Activated naive CD8-positive, alpha-beta T cell treated with anti-CD3 and anti-CD28 coated beads, Interleukin-2, amount 10 ng/mL, durations not matched to agents 7 days and 5 days (primary cell): ENCODE measurements around the gene THAP3. TPM values are rescaled to one million over a fixed set of nuclear protein-coding genes. Genes with fewer than 3 reads are reported as not detected.

Experiments used
- ATAC-seq: fragments of 150-1000 bp; cut with Tn5 transposase; one replicate; pipeline ENCODE4 v1.10.0; 2021; ENCODE audit warnings: low read depth, moderate library complexity
- POLR2A ChIA-PET: fragments of 350-600 bp; sonication (Branson Sonifier 250); formaldehyde crosslinking; loops from one replicate; lab custom pipeline; 2021; ENCODE audit warnings: antibody characterized with exemption; lab: Charles Lee
- DNase-seq: peaks from one replicate; pipeline ENCODE4 v3.0.0; 2021
- H3K27ac Mint-ChIP-seq: one replicate; pipeline ENCODE4 v1.8.0; 2022; ENCODE audit warnings: mild to moderate bottlenecking, mixed read lengths
- H3K27me3 Mint-ChIP-seq: one replicate; pipeline ENCODE4 v1.8.0; 2022; ENCODE audit warnings: mild to moderate bottlenecking, moderate library complexity, mixed read lengths
- H3K36me3 Mint-ChIP-seq: one replicate; pipeline ENCODE4 v1.8.0; 2021; ENCODE audit warnings: mild to moderate bottlenecking, mixed read lengths
- H3K4me1 Mint-ChIP-seq: one replicate; pipeline ENCODE4 v1.8.0; 2021; ENCODE audit warnings: mixed read lengths
- H3K4me3 Mint-ChIP-seq: one replicate; pipeline ENCODE4 v1.8.0; 2022; ENCODE audit warnings: mild to moderate bottlenecking, moderate library complexity, mixed read lengths
- H3K9me3 Mint-ChIP-seq: one replicate; pipeline ENCODE4 v1.8.0; 2021; ENCODE audit warnings: mixed read lengths
- total RNA-seq, 2 experiments: library from RNA; stranded (reverse); gene quantifications; one replicate each; pipeline ENCODE4 v1.2.3, GENCODE V29; 2021

Gene THAP3, protein sequence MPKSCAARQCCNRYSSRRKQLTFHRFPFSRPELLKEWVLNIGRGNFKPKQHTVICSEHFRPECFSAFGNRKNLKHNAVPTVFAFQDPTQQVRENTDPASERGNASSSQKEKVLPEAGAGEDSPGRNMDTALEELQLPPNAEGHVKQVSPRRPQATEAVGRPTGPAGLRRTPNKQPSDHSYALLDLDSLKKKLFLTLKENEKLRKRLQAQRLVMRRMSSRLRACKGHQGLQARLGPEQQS
- 10 to 100 TPM; 21.5 to 25.4 TPM for total RNA-seq

- DNase-seq (peak; percentile 90), ATAC-seq (peak; percentile 95)
- Mint-ChIP-seq H3K4me1 (peaks cover 29% of the 10 kb centered on the region), H3K27ac (peak within 1 kb of the TSS; percentile 86), H3K9me3 (no peaks in the 10 kb centered on the region), H3K4me3 (peak within 1 kb of the TSS; percentile 91), H3K36me3 (peaks cover 20% of the 10 kb centered on the region), H3K27me3 (no peaks in the 10 kb centered on the region)
- POLR2A ChIA-PET = interaction anchor here (0.7 to 1.9 kb wide), 6 partner anchors 20 to 125 kb away, joined by 3 to 6 read pairs (median 4); partner anchors contain the start of gene KLHL21
Measured at GRCh38 chr1:6624710-6625583, at the start of gene THAP3. THAP3 (plus strand) TSS chr1:6624868; CDS start chr1:6625219, 351 bp downstream.

DNA sequence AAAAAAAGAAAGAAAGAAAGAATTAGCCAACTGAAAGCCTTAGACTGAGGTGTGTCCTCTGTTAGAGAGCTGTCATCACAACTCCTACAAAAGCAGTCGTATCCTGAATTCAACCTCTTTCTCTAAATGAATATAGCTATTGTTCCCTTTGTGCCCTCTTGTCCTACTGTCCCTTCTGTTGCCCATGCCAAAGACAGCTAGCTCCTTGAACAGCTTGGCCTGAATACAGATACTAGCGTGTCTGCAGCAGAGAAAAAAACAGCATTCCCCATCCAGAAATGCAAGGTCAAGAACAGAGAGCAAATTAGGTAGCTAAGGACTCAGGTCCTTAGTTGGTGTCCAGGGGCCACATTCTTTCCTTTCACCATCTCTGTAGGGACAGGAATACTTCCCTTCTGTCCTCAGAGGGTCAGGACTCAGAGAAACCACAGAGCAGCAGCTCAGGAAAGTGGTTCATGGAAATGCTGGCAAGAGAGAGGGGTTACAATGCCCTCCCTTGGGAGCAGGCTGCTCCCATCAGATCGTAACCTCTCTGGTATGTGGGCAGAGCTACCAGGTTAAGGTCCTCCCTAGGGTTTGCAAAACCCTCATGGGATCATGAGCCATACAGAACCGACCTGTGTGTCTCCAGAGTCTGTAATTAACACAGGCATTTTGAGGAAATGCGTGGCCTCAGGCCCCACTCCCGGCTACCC is 46.7 kb upstream of the THAP3 start:
- H3K4me1 Mint-ChIP-seq = peaks cover 23% of the 10 kb centered on the region
- POLR2A ChIA-PET = interaction anchor here (1.5 kb wide), 1 partner anchor 24 kb away, joined by 4 read pairs; the partner anchor contains the start of genes NOL9 and TAS1R1
- H3K36me3 Mint-ChIP-seq = peaks cover 1% of the 10 kb centered on the region
- H3K27ac Mint-ChIP-seq = no peak overlapping the region
- no peak overlapping the region for H3K4me3 Mint-ChIP-seq
- no peaks in the 10 kb centered on the region for H3K9me3 Mint-ChIP-seq
- DNase-seq = no peak
- peaks cover 2% of the 10 kb centered on the region for H3K27me3 Mint-ChIP-seq
- no peak for ATAC-seq

DNA sequence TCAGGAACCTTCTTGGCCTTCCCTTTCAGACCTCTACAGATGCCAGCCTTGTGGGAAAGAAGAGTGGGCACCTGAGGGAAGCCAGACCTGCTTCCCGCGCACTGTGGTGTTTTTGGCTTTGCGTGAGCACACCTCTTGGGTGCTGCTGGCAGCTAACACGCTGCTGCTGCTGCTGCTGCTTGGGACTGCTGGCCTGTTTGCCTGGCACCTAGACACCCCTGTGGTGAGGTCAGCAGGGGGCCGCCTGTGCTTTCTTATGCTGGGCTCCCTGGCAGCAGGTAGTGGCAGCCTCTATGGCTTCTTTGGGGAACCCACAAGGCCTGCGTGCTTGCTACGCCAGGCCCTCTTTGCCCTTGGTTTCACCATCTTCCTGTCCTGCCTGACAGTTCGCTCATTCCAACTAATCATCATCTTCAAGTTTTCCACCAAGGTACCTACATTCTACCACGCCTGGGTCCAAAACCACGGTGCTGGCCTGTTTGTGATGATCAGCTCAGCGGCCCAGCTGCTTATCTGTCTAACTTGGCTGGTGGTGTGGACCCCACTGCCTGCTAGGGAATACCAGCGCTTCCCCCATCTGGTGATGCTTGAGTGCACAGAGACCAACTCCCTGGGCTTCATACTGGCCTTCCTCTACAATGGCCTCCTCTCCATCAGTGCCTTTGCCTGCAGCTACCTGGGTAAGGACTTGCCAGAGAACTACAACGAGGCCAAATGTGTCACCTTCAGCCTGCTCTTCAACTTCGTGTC is 45.9 kb upstream of the THAP3 start:
- DNase-seq (no peak), ATAC-seq (no peak)
- POLR2A ChIA-PET = interaction anchor here (1.5 to 2.6 kb wide), 3 partner anchors 13 to 25 kb away, joined by 4 to 16 read pairs (median 4); partner anchors contain the start of genes NOL9 and TAS1R1
- Mint-ChIP-seq H3K36me3 (peaks cover 1% of the 10 kb centered on the region), H3K4me3 (peak overlapping the region; percentile 97), H3K4me1 (peaks cover 23% of the 10 kb centered on the region), H3K27me3 (peaks cover 2% of the 10 kb centered on the region), H3K9me3 (no peaks in the 10 kb centered on the region), H3K27ac (peak overlapping the region; percentile 98)

- ATAC-seq = peak; percentile 98
- POLR2A ChIA-PET = interaction anchor here (0.6 to 4.9 kb wide), 11 partner anchors 12 to 88 kb away, joined by 3 to 41 read pairs (median 5); partner anchors contain the start of genes KLHL21, NOL9, PHF13 and PLEKHG5
- Mint-ChIP-seq H3K27ac (peak within 1 kb of the TSS; percentile 98), H3K4me1 (peaks cover 24% of the 10 kb centered on the region), H3K27me3 (peaks cover 2% of the 10 kb centered on the region), H3K4me3 (peak within 1 kb of the TSS; percentile 97), H3K9me3 (no peaks in the 10 kb centered on the region), H3K36me3 (peaks cover 2% of the 10 kb centered on the region)
- peak; percentile 97 for DNase-seq
Measured at GRCh38 chr1:6579374-6580118, 45.1 kb upstream of the THAP3 start, which contains the start of gene ZBTB48. ZBTB48 (plus strand) TSS chr1:6579994; CDS start chr1:6580610, 616 bp downstream.

- POLR2A ChIA-PET = interaction anchor here (0.6 to 4.9 kb wide), 12 partner anchors 9 to 89 kb away, joined by 3 to 41 read pairs (median 6); partner anchors contain the start of genes KLHL21, NOL9, PHF13 and PLEKHG5
- Mint-ChIP-seq H3K9me3 (no peaks in the 10 kb centered on the region), H3K27me3 (peaks cover 2% of the 10 kb centered on the region), H3K27ac (peak overlapping the region; percentile 98), H3K36me3 (peaks cover 3% of the 10 kb centered on the region), H3K4me1 (peaks cover 25% of the 10 kb centered on the region), H3K4me3 (peak overlapping the region; percentile 97)
- ATAC-seq (peak; percentile 50), DNase-seq (no peak)
Measured at GRCh38 chr1:6580119-6580592, 44.5 kb upstream of the THAP3 start.

- Mint-ChIP-seq H3K9me3 (no peaks in the 10 kb centered on the region), H3K36me3 (peaks cover 3% of the 10 kb centered on the region), H3K27me3 (peaks cover 2% of the 10 kb centered on the region), H3K4me3 (peak overlapping the region; percentile 97), H3K27ac (peak overlapping the region; percentile 98), H3K4me1 (peaks cover 25% of the 10 kb centered on the region)
- ATAC-seq = no peak
- DNase-seq = no peak
- POLR2A ChIA-PET = interaction anchor here (0.8 to 4.9 kb wide), 8 partner anchors 10 to 90 kb away, joined by 4 to 41 read pairs (median 7); partner anchors contain the start of genes KLHL21, NOL9, PHF13 and PLEKHG5
Measured at GRCh38 chr1:6580593-6581409, 43.9 kb upstream of the THAP3 start.

DNA sequence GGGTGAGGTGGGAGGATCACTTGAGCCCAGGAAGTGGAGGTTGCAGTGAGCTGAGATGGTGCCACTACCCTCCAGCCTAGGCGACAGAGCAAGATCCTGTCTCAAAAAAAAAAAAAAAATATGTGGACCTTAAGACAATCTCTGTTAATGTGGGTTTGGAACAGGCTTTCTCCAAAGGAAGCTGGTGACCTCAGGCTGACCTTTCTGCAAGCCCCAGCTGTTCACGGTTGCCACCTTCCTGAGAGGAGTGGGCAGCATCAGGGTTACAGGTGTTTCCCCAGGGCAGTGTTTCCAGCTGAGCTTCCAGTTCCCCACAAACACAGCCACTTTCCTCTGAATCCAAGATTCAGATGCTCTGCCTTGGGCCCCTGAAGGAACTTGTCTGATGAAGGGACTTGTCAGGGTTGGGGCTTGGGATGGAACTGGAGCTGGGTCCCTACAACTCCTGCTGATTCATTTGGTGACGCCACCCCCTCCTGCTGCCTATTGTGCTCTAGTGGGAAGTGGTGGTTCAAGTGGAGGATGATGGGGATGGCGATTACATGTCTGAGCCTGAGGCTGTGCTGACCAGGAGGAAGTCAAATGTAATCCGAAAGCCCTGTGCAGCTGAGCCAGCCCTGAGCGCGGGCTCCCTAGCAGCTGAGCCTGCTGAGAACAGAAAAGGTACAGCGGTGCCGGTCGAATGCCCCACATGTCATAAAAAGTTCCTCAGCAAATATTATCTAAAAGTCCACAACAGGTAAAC is 42.9 kb upstream of the THAP3 start:
- Mint-ChIP-seq H3K36me3 (peaks cover 3% of the 10 kb centered on the region), H3K4me3 (peak overlapping the region; percentile 97), H3K9me3 (no peaks in the 10 kb centered on the region), H3K27ac (peak overlapping the region; percentile 25), H3K4me1 (peaks cover 25% of the 10 kb centered on the region), H3K27me3 (peaks cover 2% of the 10 kb centered on the region)
- POLR2A ChIA-PET = interaction anchor here (1.4 to 4.9 kb wide), 4 partner anchors 17 to 31 kb away, joined by 4 to 41 read pairs (median 24); partner anchors contain the start of genes KLHL21, NOL9 and TAS1R1
- DNase-seq (no peak), ATAC-seq (no peak)

- ATAC-seq = no peak
- H3K4me1 Mint-ChIP-seq = peaks cover 26% of the 10 kb centered on the region
- POLR2A ChIA-PET = interaction anchor here (3.2 to 4.9 kb wide), 2 partner anchors 17 to 21 kb away, joined by 33 to 41 read pairs; partner anchors contain the start of gene KLHL21
- H3K36me3 Mint-ChIP-seq = peaks cover 3% of the 10 kb centered on the region
- H3K9me3 Mint-ChIP-seq = no peaks in the 10 kb centered on the region
- H3K27me3 Mint-ChIP-seq = peaks cover 2% of the 10 kb centered on the region
- H3K4me3 Mint-ChIP-seq = no peak overlapping the region
- no peak overlapping the region for H3K27ac Mint-ChIP-seq
- DNase-seq = no peak
Measured at GRCh38 chr1:6582370-6582769, 42.3 kb upstream of the THAP3 start.

DNA sequence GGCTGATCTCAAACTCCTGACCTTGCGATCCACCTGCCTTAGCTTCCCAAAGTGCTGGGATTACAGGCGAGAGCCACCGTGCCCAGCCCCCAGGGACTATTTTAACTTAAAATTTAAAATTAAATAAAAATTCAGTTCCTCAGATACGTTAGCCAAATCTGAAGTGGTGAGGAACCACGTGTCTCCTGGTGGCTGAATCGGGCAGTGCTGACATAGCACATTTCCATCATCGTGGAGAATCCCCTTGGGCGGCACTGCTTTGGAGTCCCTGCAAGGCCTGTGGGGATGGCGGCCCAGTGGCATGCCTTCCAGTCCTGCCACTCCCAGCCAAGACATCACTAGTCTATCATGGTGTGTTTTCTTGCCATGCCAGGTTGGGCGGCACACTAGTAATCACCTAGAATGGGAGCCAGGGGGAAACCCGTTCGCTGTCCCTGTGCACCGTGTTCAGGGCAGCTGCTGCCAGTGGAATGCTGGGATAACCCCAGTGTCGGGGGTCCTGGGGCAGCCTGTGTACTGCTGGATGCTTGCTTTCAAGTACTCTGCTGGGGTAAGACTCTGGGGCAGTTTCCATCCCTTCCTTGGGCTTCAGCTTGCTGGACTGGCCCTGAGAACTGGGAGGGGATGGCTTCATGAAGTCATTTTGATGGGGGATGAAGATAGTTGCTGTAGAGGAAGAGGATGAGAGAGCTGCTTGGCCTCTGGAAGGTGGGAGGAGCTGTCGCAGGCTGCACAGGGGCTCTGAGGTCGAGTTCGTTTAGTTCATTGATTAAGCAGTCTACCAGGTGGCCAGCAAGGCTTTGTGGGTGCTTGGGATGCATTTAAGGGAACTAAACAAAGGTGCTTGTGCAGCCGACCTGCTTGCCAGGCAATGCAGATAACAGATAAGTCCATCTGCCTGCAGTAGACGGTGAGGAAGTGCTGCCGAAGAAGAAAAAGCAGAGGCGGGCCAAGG is 40.3 kb upstream of the THAP3 start:
- Mint-ChIP-seq H3K4me3 (no peak overlapping the region), H3K36me3 (peaks cover 3% of the 10 kb centered on the region), H3K27ac (no peak overlapping the region), H3K4me1 (peaks cover 21% of the 10 kb centered on the region), H3K9me3 (no peaks in the 10 kb centered on the region), H3K27me3 (no peaks in the 10 kb centered on the region)
- DNase-seq = no peak
- no peak for ATAC-seq
- POLR2A ChIA-PET = interaction anchor here (4.9 kb wide), 1 partner anchor 15 kb away, joined by 41 read pairs; no protein-coding TSS in a partner anchor
